Panc1 (cell line): Measurements from ENCODE around the gene IL33. TPM values are rescaled to one million over a fixed set of nuclear protein-coding genes. Genes with fewer than 3 reads are reported as not detected.

Source experiments
- ATAC-seq: fragments of 200-7000 bp; cut with Tn5 transposase; 2 replicates; pipeline ENCODE4 v1.9.1; 2020; ENCODE audit warnings: mild to moderate bottlenecking, moderate library complexity
- BruUV-seq: library from RNA; stranded (reverse); fragments of 400-500 nt; replicated peaks from 2 replicates; lab custom pipeline; 2021; lab: Mats Ljungman, UMichigan
- CTCF ChIA-PET: fragments of 300-600 bp; sonication (Branson Sonifier 250); formaldehyde crosslinking; loops from one replicate; lab custom pipeline; 2022; ENCODE audit warnings: antibody characterized with exemption; lab: Charles Lee
- POLR2A ChIA-PET: fragments of 300-600 bp; sonication (Branson Sonifier 250); formaldehyde crosslinking; loops from one replicate; lab custom pipeline; 2022; ENCODE audit warnings: antibody characterized with exemption; lab: Charles Lee
- DNase-seq: peaks from one replicate; pipeline ENCODE4 v3.0.0-alpha.2; 2010; ENCODE audit warnings: low read depth, low spot score
- H3K27ac ChIP-seq: 2 replicates; pipeline ENCODE4 v1.5.1; 2011; ENCODE audit warnings: mild to moderate bottlenecking, low read length, inconsistent platforms
- H3K27me3 ChIP-seq: fragments of 200-500 bp; sonication (Bioruptor generic); 2 replicates; pipeline ENCODE4 v1.6.0; 2014; ENCODE audit warnings: low read length, inconsistent platforms; ENCODE audit not compliant: control insufficient read depth, insufficient read depth
- H3K36me3 ChIP-seq: fragments of 200-500 bp; sonication (Bioruptor generic); 2 replicates; pipeline ENCODE4 v1.5.1; 2014; ENCODE audit warnings: inconsistent platforms, mild to moderate bottlenecking, low read length, moderate library complexity; ENCODE audit not compliant: control insufficient read depth, insufficient read depth
- H3K4me1 ChIP-seq: 2 replicates; pipeline ENCODE4 v1.5.1; 2011; ENCODE audit warnings: inconsistent platforms, mild to moderate bottlenecking, low read length, moderate library complexity; ENCODE audit not compliant: control insufficient read depth, insufficient read depth
- H3K4me3 ChIP-seq, 2 experiments: 2 replicates each; pipeline ENCODE4 v1.5.1; 2011 to 2012; ENCODE audit warnings: low read depth in 2 of 2, low read length in 2 of 2, mild to moderate bottlenecking in 2 of 2, inconsistent platforms in 1 of 2, moderate library complexity in 1 of 2
- H3K9me3 ChIP-seq: fragments of 200-500 bp; sonication (Bioruptor generic); 2 replicates; pipeline ENCODE4 v1.5.1; 2014; ENCODE audit warnings: low read depth, mild to moderate bottlenecking, inconsistent platforms, low read length, moderate library complexity; ENCODE audit not compliant: control insufficient read depth, insufficient read depth
- POLR2AphosphoS5 ChIP-seq: IDR thresholded peaks from 2 replicates; pipeline ENCODE4 v1.6.1; 2012; ENCODE audit warnings: mild to moderate bottlenecking, low read depth, low read length, moderate library complexity
- SIN3A ChIP-seq: IDR thresholded peaks from 2 replicates; pipeline ENCODE4 v1.6.1; 2012; ENCODE audit warnings: low read depth, mild to moderate bottlenecking, low read length, moderate library complexity, borderline replicate concordance; ENCODE audit not compliant: insufficient read depth
- TCF7L2 ChIP-seq: IDR thresholded peaks from 2 replicates; pipeline ENCODE4 v1.6.1; 2011; ENCODE audit warnings: mild to moderate bottlenecking, low read depth, low read length, inconsistent platforms
- in situ Hi-C: cut with HindIII; loops from 2 replicates; pipeline ENCODE4 v1.10.0; 2016; ENCODE audit warnings: low sequenced_read_pairs, low pct_unique_long_range_greater_than_20kb
- intact Hi-C: fragments of 100-400 bp; cut with micrococcal nuclease; formaldehyde crosslinking; loops from one replicate; pipeline ENCODE4 v1.10.0; 2022; ENCODE audit not compliant: unreplicated experiment
- total RNA-seq: library from RNA; stranded (reverse); gene quantifications from one replicate; pipeline ENCODE4 v1.2.1, GENCODE V29; 2021; ENCODE audit not compliant: unreplicated experiment
- TF ChIP-seq, protein P1 (sequence below): fragments of 450-650 bp; IDR thresholded peaks from 2 replicates; pipeline ENCODE4 v1.5.1; 2017; ENCODE audit warnings: mild to moderate bottlenecking
- TF ChIP-seq, protein P2 (sequence below), 2 experiments: IDR thresholded peaks; 2 replicates each; pipeline ENCODE4 v1.6.1; 2011 to 2012; ENCODE audit warnings: low read depth in 2 of 2, control low read depth in 1 of 2, low read length in 1 of 2, mild to moderate bottlenecking in 1 of 2, moderate library complexity in 1 of 2; ENCODE audit not compliant: insufficient read depth in 1 of 2

Gene IL33
- total RNA-seq, 1 experiment from 2014 or later = not detected

- Histone ChIP-seq H3K27ac (no peak overlapping the region), H3K9me3 (no peaks in the 10 kb centered on the region), H3K27me3 (no peaks in the 10 kb centered on the region), H3K36me3 (no peaks in the 10 kb centered on the region), H3K4me1 (no peaks in the 10 kb centered on the region), H3K4me3 (no peak overlapping the region)
- TF ChIP-seq, protein P1, sequence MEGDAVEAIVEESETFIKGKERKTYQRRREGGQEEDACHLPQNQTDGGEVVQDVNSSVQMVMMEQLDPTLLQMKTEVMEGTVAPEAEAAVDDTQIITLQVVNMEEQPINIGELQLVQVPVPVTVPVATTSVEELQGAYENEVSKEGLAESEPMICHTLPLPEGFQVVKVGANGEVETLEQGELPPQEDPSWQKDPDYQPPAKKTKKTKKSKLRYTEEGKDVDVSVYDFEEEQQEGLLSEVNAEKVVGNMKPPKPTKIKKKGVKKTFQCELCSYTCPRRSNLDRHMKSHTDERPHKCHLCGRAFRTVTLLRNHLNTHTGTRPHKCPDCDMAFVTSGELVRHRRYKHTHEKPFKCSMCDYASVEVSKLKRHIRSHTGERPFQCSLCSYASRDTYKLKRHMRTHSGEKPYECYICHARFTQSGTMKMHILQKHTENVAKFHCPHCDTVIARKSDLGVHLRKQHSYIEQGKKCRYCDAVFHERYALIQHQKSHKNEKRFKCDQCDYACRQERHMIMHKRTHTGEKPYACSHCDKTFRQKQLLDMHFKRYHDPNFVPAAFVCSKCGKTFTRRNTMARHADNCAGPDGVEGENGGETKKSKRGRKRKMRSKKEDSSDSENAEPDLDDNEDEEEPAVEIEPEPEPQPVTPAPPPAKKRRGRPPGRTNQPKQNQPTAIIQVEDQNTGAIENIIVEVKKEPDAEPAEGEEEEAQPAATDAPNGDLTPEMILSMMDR = no peak
- TF ChIP-seq, protein P2, sequence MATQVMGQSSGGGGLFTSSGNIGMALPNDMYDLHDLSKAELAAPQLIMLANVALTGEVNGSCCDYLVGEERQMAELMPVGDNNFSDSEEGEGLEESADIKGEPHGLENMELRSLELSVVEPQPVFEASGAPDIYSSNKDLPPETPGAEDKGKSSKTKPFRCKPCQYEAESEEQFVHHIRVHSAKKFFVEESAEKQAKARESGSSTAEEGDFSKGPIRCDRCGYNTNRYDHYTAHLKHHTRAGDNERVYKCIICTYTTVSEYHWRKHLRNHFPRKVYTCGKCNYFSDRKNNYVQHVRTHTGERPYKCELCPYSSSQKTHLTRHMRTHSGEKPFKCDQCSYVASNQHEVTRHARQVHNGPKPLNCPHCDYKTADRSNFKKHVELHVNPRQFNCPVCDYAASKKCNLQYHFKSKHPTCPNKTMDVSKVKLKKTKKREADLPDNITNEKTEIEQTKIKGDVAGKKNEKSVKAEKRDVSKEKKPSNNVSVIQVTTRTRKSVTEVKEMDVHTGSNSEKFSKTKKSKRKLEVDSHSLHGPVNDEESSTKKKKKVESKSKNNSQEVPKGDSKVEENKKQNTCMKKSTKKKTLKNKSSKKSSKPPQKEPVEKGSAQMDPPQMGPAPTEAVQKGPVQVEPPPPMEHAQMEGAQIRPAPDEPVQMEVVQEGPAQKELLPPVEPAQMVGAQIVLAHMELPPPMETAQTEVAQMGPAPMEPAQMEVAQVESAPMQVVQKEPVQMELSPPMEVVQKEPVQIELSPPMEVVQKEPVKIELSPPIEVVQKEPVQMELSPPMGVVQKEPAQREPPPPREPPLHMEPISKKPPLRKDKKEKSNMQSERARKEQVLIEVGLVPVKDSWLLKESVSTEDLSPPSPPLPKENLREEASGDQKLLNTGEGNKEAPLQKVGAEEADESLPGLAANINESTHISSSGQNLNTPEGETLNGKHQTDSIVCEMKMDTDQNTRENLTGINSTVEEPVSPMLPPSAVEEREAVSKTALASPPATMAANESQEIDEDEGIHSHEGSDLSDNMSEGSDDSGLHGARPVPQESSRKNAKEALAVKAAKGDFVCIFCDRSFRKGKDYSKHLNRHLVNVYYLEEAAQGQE (IDR thresholded peaks at IDR 0.05; ENCODE audit: insufficient read depth in 1 of 2, low read depth in 2 of 2, low read length in 1 of 2) = no peak
- TF ChIP-seq POLR2AphosphoS5 = no peak
- TF ChIP-seq TCF7L2 = no peak
- no peak for TF ChIP-seq SIN3A
- ATAC-seq (no peak), DNase-seq (no peak)
- POLR2A ChIA-PET = no interaction called here
- BruUV-seq = no TSS peak
- intact Hi-C loops (no loop called here), in situ Hi-C loops (no loop called here)
- CTCF ChIA-PET = no interaction called here
Observed at GRCh38 chr9:6214903-6215302, 704 bp upstream of the IL33 start.

GRCh38 chr9:6216002-6216401 lies 395 bp downstream of the IL33 start:
- POLR2A ChIA-PET = no interaction called here
- CTCF ChIA-PET = no interaction called here
- no peaks in the 10 kb centered on the region for H3K4me1 ChIP-seq
- TF ChIP-seq, protein P2 (IDR thresholded peaks at IDR 0.05; ENCODE audit: insufficient read depth in 1 of 2, low read depth in 2 of 2, low read length in 1 of 2) = no peak
- no peak for TF ChIP-seq SIN3A
- TF ChIP-seq TCF7L2 = no peak
- TF ChIP-seq, protein P1 = no peak
- no peak for TF ChIP-seq POLR2AphosphoS5
- H3K36me3 ChIP-seq = no peaks in the 10 kb centered on the region
- intact Hi-C loops (no loop called here), in situ Hi-C loops (no loop called here)
- no peak overlapping the region for H3K27ac ChIP-seq
- H3K9me3 ChIP-seq = no peaks in the 10 kb centered on the region
- no peak for ATAC-seq
- no peaks in the 10 kb centered on the region for H3K27me3 ChIP-seq
- BruUV-seq = no TSS peak
- H3K4me3 ChIP-seq = no peak overlapping the region
- no peak for DNase-seq
